BLaER1 treated with 17β-estradiol and CSF1 and Interleukin-3, amounts not matched to agents 10 nM and 100 nM (cell line): ENCODE results near the gene NRAP.
A peak's percentile ranks its signal among the peaks of the same experiment; 100 is the strongest.

ENCODE experiments used
- H3K27ac ChIP-seq, 11 experiments: shearing (Covaris generic); formaldehyde crosslinking; 2 replicates each; pipeline ENCODE4 v1.8.1; 2022
- H3K27me3 ChIP-seq, 11 experiments: shearing (Covaris generic); formaldehyde crosslinking; 2 replicates each; pipeline ENCODE4 v1.8.1; 2022
- H3K36me3 ChIP-seq, 11 experiments: shearing (Covaris generic); formaldehyde crosslinking; 2 replicates each; pipeline ENCODE4 v1.8.1; 2022
- H3K4me1 ChIP-seq, 10 experiments: shearing (Covaris generic); formaldehyde crosslinking; 2 replicates each; pipeline ENCODE4 v1.8.1; 2022
- H3K4me2 ChIP-seq, 11 experiments: shearing (Covaris generic); formaldehyde crosslinking; 2 replicates each; pipeline ENCODE4 v1.8.1; 2022
- H3K4me3 ChIP-seq, 10 experiments: shearing (Covaris generic); formaldehyde crosslinking; 2 replicates each; pipeline ENCODE4 v1.8.1; 2022
- H3K9ac ChIP-seq, 11 experiments: shearing (Covaris generic); formaldehyde crosslinking; 2 replicates each; pipeline ENCODE4 v1.8.1; 2022
- H3K9me3 ChIP-seq, 11 experiments: shearing (Covaris generic); formaldehyde crosslinking; replicated peaks in 1 of 11; 2 replicates each; pipeline ENCODE4 v1.8.1; 2022
- H4K20me1 ChIP-seq, 11 experiments: shearing (Covaris generic); formaldehyde crosslinking; 2 replicates each; pipeline ENCODE4 v1.8.1; 2022
- Cebpa-rat ChIP-seq, 11 experiments: shearing (Covaris generic); IDR thresholded peaks; 2 replicates each; pipeline ENCODE4 v1.8.1; 2022

NRAP gene

DNA sequence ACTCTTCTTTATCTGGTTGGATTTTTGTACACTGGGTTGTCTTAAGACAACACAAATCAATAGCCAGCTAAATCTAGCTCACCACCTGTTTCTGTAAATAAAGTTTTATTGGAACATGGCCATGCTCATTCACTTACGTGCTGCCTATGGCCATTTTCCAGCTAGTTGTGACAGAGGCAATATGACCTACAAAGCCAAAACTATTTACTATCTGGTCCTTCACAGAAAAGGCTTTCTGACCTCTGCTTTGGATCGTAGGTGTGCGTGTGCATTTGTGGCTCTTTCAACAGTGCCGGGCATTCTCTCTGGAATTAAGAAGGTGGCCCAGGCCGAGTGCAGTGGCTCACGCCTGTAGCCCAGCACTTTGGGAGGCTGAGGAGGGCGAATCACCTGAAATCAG, 45.5 kb downstream of the NRAP start:
- Histone ChIP-seq H3K36me3 (no peaks in the 10 kb centered on the region), H3K4me1 (no peaks in the 10 kb centered on the region), H3K27me3 (no peaks in the 10 kb centered on the region), H3K4me3 (no peak overlapping the region), H3K9ac (no peak overlapping the region), H4K20me1 (no peaks in the 10 kb centered on the region), H3K4me2 (no peak overlapping the region), H3K9me3 (no peaks in the 10 kb centered on the region), H3K27ac (no peak overlapping the region)
- TF ChIP-seq Cebpa-rat (IDR thresholded peaks at IDR 0.05) = no peak

DNA sequence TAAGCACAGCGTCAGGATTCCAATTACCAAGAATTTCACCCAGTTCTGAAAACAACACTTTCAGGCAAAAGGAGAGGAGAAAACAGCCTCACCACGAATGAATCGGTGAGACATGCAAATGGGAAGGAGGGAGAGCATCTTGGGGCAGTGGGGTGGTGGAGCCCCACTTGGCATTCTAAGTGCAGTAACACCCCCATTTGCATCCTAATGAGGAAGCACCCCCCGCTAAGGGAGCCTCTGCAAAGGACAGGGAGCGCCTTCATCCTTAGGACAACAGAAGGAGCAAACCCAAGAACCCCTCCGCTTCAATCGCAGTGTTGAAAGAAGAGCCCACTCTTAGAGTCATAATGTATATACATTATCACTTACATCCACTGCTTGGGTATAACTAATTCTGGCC, 46.8 kb downstream of the NRAP start:
- TF ChIP-seq Cebpa-rat (IDR thresholded peaks at IDR 0.05) = no peak
- no peaks in the 10 kb centered on the region for H3K27me3 ChIP-seq
- H3K4me2 ChIP-seq = no peak overlapping the region
- no peaks in the 10 kb centered on the region for H3K4me1 ChIP-seq
- no peaks in the 10 kb centered on the region for H3K36me3 ChIP-seq
- no peak overlapping the region for H3K27ac ChIP-seq
- H4K20me1 ChIP-seq = no peaks in the 10 kb centered on the region
- H3K9me3 ChIP-seq = no peaks in the 10 kb centered on the region
- no peak overlapping the region for H3K9ac ChIP-seq
- no peak overlapping the region for H3K4me3 ChIP-seq

DNA sequence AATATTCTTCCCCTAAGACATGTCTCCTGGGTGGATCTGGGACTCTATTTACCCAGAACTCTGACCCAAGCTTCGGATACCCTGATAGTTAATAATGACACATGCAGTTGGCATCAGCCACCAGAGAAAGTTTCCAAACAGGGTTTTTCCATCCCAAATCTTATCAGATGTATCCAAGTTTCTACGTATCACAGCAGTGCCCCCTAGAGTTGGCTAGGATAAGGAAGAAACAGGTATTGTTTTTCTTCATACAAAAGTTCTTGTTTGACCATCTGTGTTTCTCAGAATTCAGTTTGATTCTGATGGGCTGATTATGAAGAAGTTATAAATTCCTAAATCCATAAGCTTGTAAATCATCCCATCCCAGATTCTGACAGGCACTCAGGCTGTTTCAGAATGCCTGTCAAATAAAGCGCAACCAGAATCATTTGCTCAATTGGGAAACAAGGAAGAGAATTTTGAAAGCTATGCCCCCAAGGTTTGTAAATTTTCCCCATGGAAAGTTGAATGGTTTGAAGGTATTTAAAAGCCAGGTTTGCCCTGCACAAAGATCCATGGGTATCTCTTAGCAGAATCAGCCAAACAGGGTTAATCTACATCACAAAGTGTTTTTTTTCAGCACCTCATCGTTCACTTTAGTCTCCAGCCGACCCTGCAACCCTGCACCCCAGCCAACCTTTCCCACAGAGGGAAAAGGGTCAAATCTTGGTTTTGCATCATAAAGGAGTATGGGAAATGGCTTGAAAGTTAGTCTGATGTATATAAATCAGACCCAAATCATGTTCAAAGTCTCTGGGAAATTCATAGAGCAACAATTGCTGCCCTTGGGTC, 47.4 kb downstream of the NRAP start:
- no peak overlapping the region for H3K4me3 ChIP-seq
- H3K4me2 ChIP-seq = no peak overlapping the region
- no peak overlapping the region for H3K27ac ChIP-seq
- H3K36me3 ChIP-seq = no peaks in the 10 kb centered on the region
- TF ChIP-seq Cebpa-rat (IDR thresholded peaks at IDR 0.05) = no peak
- H4K20me1 ChIP-seq = no peaks in the 10 kb centered on the region
- H3K27me3 ChIP-seq = no peaks in the 10 kb centered on the region
- H3K4me1 ChIP-seq = peaks cover 0 to 5% (median 0%) of the 10 kb centered on the region in 10 experiments; a peak in 8 of 20 replicates
- H3K9me3 ChIP-seq = no peaks in the 10 kb centered on the region
- no peak overlapping the region for H3K9ac ChIP-seq

DNA sequence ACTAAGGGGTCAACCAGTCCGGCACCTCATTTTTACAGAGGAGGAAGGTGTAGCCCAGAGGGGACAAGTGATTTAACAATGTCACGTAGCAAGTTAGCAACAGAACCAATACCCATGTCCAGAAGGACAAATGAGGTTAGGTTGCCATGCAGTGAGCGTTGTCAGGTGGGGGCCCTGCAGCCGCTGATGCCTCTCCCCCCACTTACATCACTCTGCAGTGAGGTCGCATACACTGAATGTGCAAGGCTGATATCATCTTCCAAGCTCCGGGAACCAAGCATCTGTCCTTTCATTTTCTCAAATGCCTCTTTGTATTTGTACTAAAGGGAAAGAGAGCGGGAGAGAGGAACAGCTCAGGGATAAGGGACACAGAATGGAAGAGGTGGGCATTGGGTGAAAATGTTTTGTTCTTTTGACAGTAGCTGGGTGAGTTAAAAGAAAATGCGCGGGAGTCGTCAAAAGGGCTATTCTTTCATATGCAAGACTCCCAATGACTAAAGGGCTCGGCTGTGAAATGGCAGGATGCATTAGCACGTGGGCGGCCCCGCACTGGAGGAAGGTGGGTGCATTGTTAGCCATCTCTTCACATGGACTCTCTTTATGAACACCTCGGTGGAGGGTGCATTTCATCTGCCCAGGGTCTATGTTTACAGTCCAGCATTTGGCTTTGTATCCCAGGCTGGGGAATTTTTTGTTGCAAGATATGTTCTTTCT, 49.7 kb downstream of the NRAP start:
- no peaks in the 10 kb centered on the region for H3K36me3 ChIP-seq
- H4K20me1 ChIP-seq = no peaks in the 10 kb centered on the region
- no peak overlapping the region for H3K4me2 ChIP-seq
- H3K9ac ChIP-seq = no peak overlapping the region
- peaks cover 13 to 25% (median 19%) of the 10 kb centered on the region in 10 experiments for H3K4me1 ChIP-seq
- no peak for TF ChIP-seq Cebpa-rat (IDR thresholded peaks at IDR 0.05)
- H3K27me3 ChIP-seq = no peaks in the 10 kb centered on the region
- H3K9me3 ChIP-seq = no peaks in the 10 kb centered on the region
- H3K4me3 ChIP-seq = no peak overlapping the region
- H3K27ac ChIP-seq = no peak overlapping the region

DNA sequence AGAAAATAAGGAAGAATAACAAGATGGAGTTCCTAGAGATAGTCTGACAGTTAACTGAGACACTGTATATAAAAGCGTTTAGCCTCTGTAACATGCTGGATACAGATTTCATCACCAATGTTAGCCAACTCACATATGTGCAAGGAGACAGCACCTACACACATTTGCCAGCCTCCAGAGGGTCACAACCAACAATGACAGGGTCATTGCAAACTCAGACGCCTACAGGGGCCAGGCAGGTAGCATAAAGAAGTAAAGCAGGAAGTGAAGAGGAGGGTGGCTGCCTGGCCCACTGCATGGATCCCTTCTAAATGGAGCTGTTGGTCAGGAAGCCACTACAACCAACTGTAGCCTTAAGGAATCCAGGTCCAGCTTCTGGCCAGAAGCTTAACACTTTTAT, 50.4 kb downstream of the NRAP start:
- TF ChIP-seq Cebpa-rat (IDR thresholded peaks at IDR 0.05) = no peak
- Histone ChIP-seq H3K9ac (no peak overlapping the region), H3K4me2 (no peak overlapping the region), H4K20me1 (no peaks in the 10 kb centered on the region), H3K27ac (no peak overlapping the region), H3K4me3 (no peak overlapping the region), H3K27me3 (no peaks in the 10 kb centered on the region), H3K9me3 (no peaks in the 10 kb centered on the region), H3K4me1 (peaks cover 13 to 25% (median 19%) of the 10 kb centered on the region in 10 experiments), H3K36me3 (no peaks in the 10 kb centered on the region)

DNA sequence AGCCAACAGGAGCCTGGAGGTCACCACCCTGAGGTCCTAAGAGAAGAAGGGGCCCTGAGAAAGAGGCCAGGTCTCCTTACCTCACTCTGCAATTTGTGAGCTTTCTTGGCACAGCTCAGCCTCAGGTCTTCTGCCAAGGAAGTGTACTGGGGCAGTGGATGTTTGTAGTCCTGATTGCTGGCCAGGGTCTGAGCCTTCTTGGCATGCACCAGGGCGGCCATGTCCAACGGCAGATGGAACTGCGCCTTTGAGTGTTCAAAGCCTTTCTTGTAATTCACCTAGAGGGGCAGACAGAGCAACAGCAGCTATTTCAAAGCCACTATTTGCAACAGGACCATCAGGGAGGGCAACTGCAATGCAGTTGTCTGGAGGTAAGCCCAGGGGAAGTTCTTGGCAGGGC, 51.7 kb downstream of the NRAP start:
- no peak overlapping the region for H3K9ac ChIP-seq
- no peak overlapping the region for H3K4me3 ChIP-seq
- H3K4me2 ChIP-seq = no peak overlapping the region
- H4K20me1 ChIP-seq = no peaks in the 10 kb centered on the region
- no peaks in the 10 kb centered on the region for H3K9me3 ChIP-seq
- H3K27me3 ChIP-seq = no peaks in the 10 kb centered on the region
- H3K27ac ChIP-seq = no peak overlapping the region
- H3K36me3 ChIP-seq = no peaks in the 10 kb centered on the region
- TF ChIP-seq Cebpa-rat (IDR thresholded peaks at IDR 0.05) = no peak
- H3K4me1 ChIP-seq = peaks cover 13 to 25% (median 19%) of the 10 kb centered on the region in 10 experiments

DNA sequence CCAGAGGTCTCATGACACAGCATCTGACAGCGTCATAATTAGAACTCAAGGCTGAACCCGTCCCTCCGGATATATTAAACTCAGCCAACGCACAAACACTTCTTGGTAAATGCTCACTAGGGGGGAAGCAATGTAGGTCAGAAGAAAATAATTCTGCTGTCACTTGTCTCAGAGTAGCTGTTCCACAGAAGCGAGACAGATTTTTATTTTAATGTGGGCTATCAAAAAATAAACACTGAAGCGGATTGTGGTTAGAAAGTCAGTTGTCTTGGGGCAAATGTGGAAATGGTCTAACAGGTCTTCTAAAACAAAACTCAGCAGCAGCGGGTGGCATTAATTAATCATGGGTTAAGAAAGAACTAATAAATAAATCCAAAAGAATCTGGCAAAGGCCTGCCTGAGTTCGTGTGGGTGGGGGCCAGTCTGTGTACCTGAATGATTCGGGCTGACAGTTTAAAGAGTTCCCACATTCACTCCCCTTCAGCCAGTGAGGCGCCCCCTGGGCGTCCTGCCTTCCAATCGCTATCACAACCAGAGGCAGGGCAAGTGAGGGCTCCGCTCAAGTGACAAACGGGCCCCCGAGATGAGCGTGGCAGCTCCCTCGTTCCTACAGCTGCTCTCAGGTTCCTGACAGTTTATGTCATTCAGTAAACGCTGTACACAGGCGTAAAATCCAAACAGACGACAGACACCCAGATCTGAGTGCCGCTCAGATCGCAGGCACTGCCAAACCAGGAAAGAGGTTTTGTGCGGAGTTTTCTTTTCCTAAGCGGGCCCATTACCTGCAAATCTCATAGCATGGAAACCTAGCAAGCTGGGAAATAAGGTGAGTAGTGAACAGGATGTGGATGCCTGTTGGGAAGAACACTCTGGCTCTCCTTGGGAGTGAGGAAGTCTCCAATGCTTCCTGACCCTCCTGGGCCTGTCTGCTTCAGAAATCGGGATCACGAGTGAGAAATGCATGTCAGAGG, 52.9 kb downstream of the NRAP start:
- H3K4me2 ChIP-seq = peak overlapping the region; percentile 27 to 78 (median 41)
- H4K20me1 ChIP-seq = no peaks in the 10 kb centered on the region
- no peaks in the 10 kb centered on the region for H3K36me3 ChIP-seq
- no peaks in the 10 kb centered on the region for H3K9me3 ChIP-seq
- H3K4me1 ChIP-seq = peaks cover 13 to 27% (median 19%) of the 10 kb centered on the region in 10 experiments
- H3K27me3 ChIP-seq = no peaks in the 10 kb centered on the region
- no peak overlapping the region for H3K27ac ChIP-seq
- TF ChIP-seq Cebpa-rat (IDR thresholded peaks at IDR 0.05) = no peak
- H3K9ac ChIP-seq = peak overlapping the region in 2 of 11 experiments; percentile 21 to 31; a peak in 2 of 22 replicates
- no peak overlapping the region for H3K4me3 ChIP-seq

DNA sequence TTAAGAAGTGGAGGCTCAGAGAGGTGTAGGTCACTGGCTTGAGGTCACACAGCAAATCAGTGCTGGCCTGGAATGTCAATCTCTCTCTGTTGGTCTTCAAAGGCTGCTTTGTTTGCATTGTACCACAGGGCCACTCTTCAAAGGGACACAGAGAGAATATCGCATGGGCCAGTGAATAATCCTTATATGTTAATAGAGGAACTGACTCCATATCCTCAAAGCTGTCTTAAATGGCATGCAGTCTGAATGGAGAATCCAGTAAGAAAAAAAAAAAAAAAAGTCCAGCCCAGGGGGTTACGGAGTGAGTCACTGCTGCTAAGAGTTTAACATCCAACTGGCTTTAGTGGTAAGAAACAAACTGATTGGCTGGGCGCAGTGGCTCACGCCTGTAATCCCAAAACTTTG, 54.1 kb downstream of the NRAP start:
- no peak for TF ChIP-seq Cebpa-rat (IDR thresholded peaks at IDR 0.05)
- H3K27ac ChIP-seq = no peak overlapping the region
- peaks cover 20 to 39% (median 27%) of the 10 kb centered on the region in 10 experiments for H3K4me1 ChIP-seq
- H3K4me3 ChIP-seq = no peak overlapping the region
- peak overlapping the region in 6 of 11 experiments; percentile 37 to 78 (median 59); a peak in 13 of 22 replicates for H3K4me2 ChIP-seq
- no peaks in the 10 kb centered on the region for H3K9me3 ChIP-seq
- no peaks in the 10 kb centered on the region for H3K36me3 ChIP-seq
- no peaks in the 10 kb centered on the region for H4K20me1 ChIP-seq
- H3K9ac ChIP-seq = no peak overlapping the region
- no peaks in the 10 kb centered on the region for H3K27me3 ChIP-seq
